KMS-11 (cell line): Measurements from ENCODE around the gene EXO1.

Source experiments
- H2AFZ ChIP-seq: fragments of 200-600 bp; sonication (generic); 2 replicates; pipeline ENCODE4 v1.6.1; 2016; ENCODE audit warnings: antibody characterized with exemption, mixed run types, low read depth
- H3K27ac ChIP-seq: fragments of 200-600 bp; sonication (generic); 2 replicates; pipeline ENCODE4 v1.6.1; 2016; ENCODE audit warnings: mild to moderate bottlenecking, mixed run types
- H3K27me3 ChIP-seq: fragments of 200-600 bp; sonication (generic); 2 replicates; pipeline ENCODE4 v1.6.1; 2017; ENCODE audit warnings: mild to moderate bottlenecking, low read depth, mixed run types, moderate library complexity; ENCODE audit not compliant: insufficient read depth
- H3K36me3 ChIP-seq: fragments of 200-600 bp; sonication (generic); 2 replicates; pipeline ENCODE4 v1.6.1; 2017; ENCODE audit warnings: mild to moderate bottlenecking, mixed run types; ENCODE audit not compliant: insufficient read depth
- H3K4me1 ChIP-seq: fragments of 200-600 bp; sonication (generic); 2 replicates; pipeline ENCODE4 v1.6.1; 2016; ENCODE audit warnings: mild to moderate bottlenecking, low read depth, mixed run types; ENCODE audit not compliant: poor library complexity, severe bottlenecking
- H3K4me2 ChIP-seq: fragments of 200-600 bp; sonication (generic); 2 replicates; pipeline ENCODE4 v1.7.0; 2016; ENCODE audit warnings: mild to moderate bottlenecking, mixed run types
- H3K4me3 ChIP-seq: fragments of 200-600 bp; sonication (generic); IDR thresholded peaks from 2 replicates; pipeline ENCODE4 v1.6.1; 2017; ENCODE audit warnings: low read depth, low read length, mixed read lengths; ENCODE audit not compliant: insufficient read depth
- H3K79me2 ChIP-seq: fragments of 200-600 bp; sonication (generic); 2 replicates; pipeline ENCODE4 v1.6.1; 2016; ENCODE audit warnings: low read depth, mixed run types; ENCODE audit not compliant: insufficient read depth
- H3K9ac ChIP-seq: fragments of 200-600 bp; sonication (generic); 2 replicates; pipeline ENCODE4 v1.6.1; 2016; ENCODE audit warnings: mild to moderate bottlenecking, mixed run types
- H4K20me1 ChIP-seq: fragments of 200-600 bp; sonication (generic); 2 replicates; pipeline ENCODE4 v1.6.1; 2016; ENCODE audit warnings: mild to moderate bottlenecking, mixed run types; ENCODE audit not compliant: insufficient read depth
- CTCF ChIP-seq: fragments of 200-600 bp; sonication (generic); conservative IDR thresholded peaks from 2 replicates; pipeline ENCODE4 v1.6.1; 2017; ENCODE audit warnings: low read depth, mild to moderate bottlenecking, antibody characterized with exemption, low read length, moderate library complexity, mixed read lengths

Gene EXO1

GRCh38 chr1:241927321-241927720 lies 79.3 kb downstream of the EXO1 start:
- Histone ChIP-seq H2AFZ (no peak overlapping the region), H4K20me1 (no peaks in the 10 kb centered on the region), H3K9ac (no peak overlapping the region), H3K27me3 (no peaks in the 10 kb centered on the region), H3K36me3 (no peaks in the 10 kb centered on the region), H3K4me3 (no peak overlapping the region), H3K4me2 (no peak overlapping the region), H3K79me2 (no peaks in the 10 kb centered on the region), H3K27ac (no peak overlapping the region), H3K4me1 (no peaks in the 10 kb centered on the region)
- no peak for TF ChIP-seq CTCF

GRCh38 chr1:241932845-241933244 lies 84.8 kb downstream of the EXO1 start:
- Histone ChIP-seq H2AFZ (no peak overlapping the region), H3K4me1 (no peaks in the 10 kb centered on the region)

DNA sequence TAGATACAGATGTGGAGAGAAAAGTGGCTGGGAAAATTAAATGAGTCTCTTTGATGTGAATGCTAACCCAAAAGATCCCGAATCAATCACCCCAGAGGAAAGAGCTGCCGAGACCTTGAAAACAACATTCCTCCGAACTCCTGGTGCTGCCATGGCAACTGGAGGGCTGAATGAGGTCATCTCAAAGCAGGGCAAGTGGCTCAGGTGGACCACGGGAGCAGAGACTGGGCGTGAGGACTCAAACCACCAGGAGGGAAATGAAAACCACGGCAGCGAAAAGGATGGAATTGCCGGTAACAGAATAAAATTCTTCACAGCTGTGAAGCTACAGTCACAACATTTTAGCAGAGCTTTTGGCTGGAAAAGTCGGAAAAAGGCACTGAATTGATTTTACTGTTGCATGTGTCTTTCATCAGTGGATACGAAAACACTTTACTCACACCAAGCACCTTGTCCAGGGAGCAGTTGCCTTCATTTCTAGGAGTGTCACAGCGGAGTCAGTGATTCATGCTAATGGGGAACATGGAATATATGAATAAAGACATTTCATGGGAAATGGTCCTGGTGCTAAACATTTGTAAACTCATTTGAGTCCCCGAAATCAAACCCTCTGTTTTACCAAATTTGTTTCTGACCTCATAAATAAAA lies 86.3 kb downstream of the EXO1 start:
- no peaks in the 10 kb centered on the region for H4K20me1 ChIP-seq
- no peaks in the 10 kb centered on the region for H3K27me3 ChIP-seq
- no peak overlapping the region for H2AFZ ChIP-seq
- H3K4me3 ChIP-seq = no peak overlapping the region
- no peaks in the 10 kb centered on the region for H3K79me2 ChIP-seq
- H3K27ac ChIP-seq = no peak overlapping the region
- no peaks in the 10 kb centered on the region for H3K4me1 ChIP-seq
- no peaks in the 10 kb centered on the region for H3K36me3 ChIP-seq
- no peak overlapping the region for H3K9ac ChIP-seq
- no peak overlapping the region for H3K4me2 ChIP-seq
- no peak for TF ChIP-seq CTCF

More at GRCh38 chr1:241932845-241933244, 84.8 kb downstream of the EXO1 start:
- no peak overlapping the region for H3K4me2 ChIP-seq
- H3K9ac ChIP-seq = no peak overlapping the region
- H3K27ac ChIP-seq = no peak overlapping the region
- H3K27me3 ChIP-seq = no peaks in the 10 kb centered on the region
- H3K4me3 ChIP-seq = no peak overlapping the region
- no peaks in the 10 kb centered on the region for H3K36me3 ChIP-seq
- no peaks in the 10 kb centered on the region for H3K79me2 ChIP-seq
- H4K20me1 ChIP-seq = no peaks in the 10 kb centered on the region
- TF ChIP-seq CTCF = no peak

- H3K27me3 ChIP-seq = no peaks in the 10 kb centered on the region
- no peaks in the 10 kb centered on the region for H4K20me1 ChIP-seq
- H3K27ac ChIP-seq = no peak overlapping the region
- no peak overlapping the region for H2AFZ ChIP-seq
- no peak overlapping the region for H3K4me2 ChIP-seq
- no peaks in the 10 kb centered on the region for H3K4me1 ChIP-seq
- TF ChIP-seq CTCF = no peak
- no peak overlapping the region for H3K9ac ChIP-seq
- H3K4me3 ChIP-seq = no peak overlapping the region
- H3K79me2 ChIP-seq = no peaks in the 10 kb centered on the region
- no peaks in the 10 kb centered on the region for H3K36me3 ChIP-seq
These were observed 86.9 kb downstream of the EXO1 start for GRCh38 chr1:241934866-241935265.
